ENCODE measurements around the gene NPSR1. TPM values are rescaled to one million over a fixed set of nuclear protein-coding genes. Genes with fewer than 3 reads are reported as not detected.

NPSR1 gene
- total and polyA plus RNA-seq, 4 donors = not detected

DNA sequence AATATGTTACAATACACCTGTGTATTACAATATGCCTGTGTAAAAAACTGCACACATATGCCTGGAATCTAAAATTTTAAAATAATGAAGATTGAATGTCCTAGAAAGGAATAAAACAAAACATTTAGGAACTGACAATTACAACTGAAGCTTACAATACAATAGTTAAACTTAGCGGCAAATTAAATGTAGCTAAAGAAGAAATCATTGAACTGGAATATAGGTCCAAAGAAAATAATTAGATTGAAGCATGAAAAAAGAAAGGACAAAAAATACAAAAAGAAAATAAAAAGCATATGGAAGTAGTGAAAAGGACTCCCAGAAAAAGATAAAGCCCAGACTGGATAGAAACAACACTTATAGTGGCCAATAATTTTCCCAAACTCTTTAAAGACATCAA is 38.4 kb downstream of the NPSR1 start:
- Histone ChIP-seq H3K4me3 (ENCODE audit: low read length in 2 of 2) (no peak overlapping the region), H3K27ac (ENCODE audit: low read depth in 1 of 2, low read length in 2 of 2) (no peak overlapping the region), H3K36me3 (ENCODE audit: control insufficient read depth in 1 of 2, insufficient read depth in 2 of 2, low read length in 1 of 2) (no peaks in the 10 kb centered on the region), H3K27me3 (ENCODE audit: control insufficient read depth in 1 of 2, insufficient read depth in 2 of 2, low read length in 1 of 2) (no peaks in the 10 kb centered on the region), H3K9me3 (ENCODE audit: control insufficient read depth, low read length) (no peaks in the 10 kb centered on the region), H3K4me1 (ENCODE audit: control insufficient read depth in 1 of 2, insufficient read depth in 2 of 2, low read length in 2 of 2) (no peaks in the 10 kb centered on the region)
- no peak for ATAC-seq (ENCODE audit: low FRiP score)
- 98 to 100% methylated on average over 1 of the region's 1 CpG for WGBS, 2 donors
- intact Hi-C loops (cut with DNase I) = no loop called here
- no peak for DNase-seq

DNA sequence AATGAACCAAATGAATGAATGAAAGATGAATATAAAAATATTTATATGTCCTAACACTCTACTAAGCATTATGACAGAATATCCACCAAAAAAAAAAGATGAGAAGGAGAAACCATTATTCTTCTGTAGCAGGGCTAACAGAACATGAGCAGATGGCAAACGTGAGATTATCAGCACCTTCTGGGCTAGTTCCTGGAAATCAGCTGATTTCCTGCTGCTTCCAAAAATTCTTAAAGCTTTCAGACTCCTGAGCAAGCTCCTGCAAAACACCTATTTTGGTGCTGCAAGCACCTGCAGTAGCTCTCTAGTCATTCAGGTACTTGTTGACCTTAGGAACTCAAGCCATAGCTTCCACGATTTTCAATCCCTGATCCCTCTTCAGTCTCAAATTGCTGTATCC is 51.8 kb downstream of the NPSR1 start:
- DNase-seq = no peak
- Histone ChIP-seq H3K9me3 (ENCODE audit: control insufficient read depth, low read length) (no peaks in the 10 kb centered on the region), H3K4me3 (ENCODE audit: low read length in 2 of 2) (no peak overlapping the region), H3K4me1 (ENCODE audit: control insufficient read depth in 1 of 2, insufficient read depth in 2 of 2, low read length in 2 of 2) (no peaks in the 10 kb centered on the region), H3K27ac (ENCODE audit: low read depth in 1 of 2, low read length in 2 of 2) (no peak overlapping the region), H3K27me3 (ENCODE audit: control insufficient read depth in 1 of 2, insufficient read depth in 2 of 2, low read length in 1 of 2) (no peaks in the 10 kb centered on the region), H3K36me3 (ENCODE audit: control insufficient read depth in 1 of 2, insufficient read depth in 2 of 2, low read length in 1 of 2) (no peaks in the 10 kb centered on the region)
- ATAC-seq (ENCODE audit: low FRiP score) = no peak
- intact Hi-C loops (cut with DNase I) = no loop called here
- 47 to 53% methylated on average over 2 of the region's 2 CpGs for WGBS, 2 donors

DNA sequence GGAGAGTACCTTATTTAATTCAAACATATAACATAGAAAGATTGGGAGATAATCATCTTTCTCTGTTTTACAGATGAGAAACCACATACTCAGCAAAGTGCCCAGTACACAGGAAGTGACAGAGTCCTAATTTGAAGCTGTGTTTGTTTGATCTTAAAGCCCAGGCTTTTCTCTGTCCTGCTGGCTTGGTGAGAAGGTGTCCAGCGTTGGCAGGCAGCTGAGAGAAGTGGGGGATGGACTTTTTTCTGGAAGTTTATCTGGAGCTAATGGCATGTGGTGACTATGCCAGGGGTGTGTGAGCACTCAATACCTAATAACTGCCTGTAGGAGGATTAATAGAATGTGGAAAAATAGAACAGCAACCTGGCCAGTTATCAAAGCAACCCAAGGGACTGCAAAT is 60.8 kb downstream of the NPSR1 start:
- 7 to 11% methylated on average over 1 of the region's 1 CpG for WGBS, 2 donors

DNA sequence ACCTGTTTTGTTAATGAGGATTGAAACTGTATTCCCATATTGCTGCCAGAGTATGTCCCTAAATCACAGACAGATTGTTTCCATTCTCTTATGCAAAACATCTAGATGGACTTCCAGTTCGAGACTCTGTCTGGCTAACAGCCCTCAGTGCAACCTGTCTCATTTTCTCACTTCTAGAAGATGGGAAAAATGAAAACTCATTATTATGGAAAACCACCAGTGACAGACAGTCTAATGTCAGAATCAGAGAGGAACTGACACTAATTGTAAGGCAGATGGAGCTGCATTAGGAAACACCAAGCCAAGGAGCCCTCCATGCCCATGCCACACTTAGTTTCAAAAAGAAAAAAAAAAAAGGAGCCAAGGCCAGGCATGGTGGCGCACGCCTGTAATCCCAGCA is 61.6 kb downstream of the NPSR1 start:
- ATAC-seq (ENCODE audit: low FRiP score) = no peak
- H3K36me3 ChIP-seq (ENCODE audit: control insufficient read depth in 1 of 2, insufficient read depth in 2 of 2, low read length in 1 of 2) = no peaks in the 10 kb centered on the region
- intact Hi-C loops (cut with DNase I) = no loop called here
- H3K4me1 ChIP-seq (ENCODE audit: control insufficient read depth in 1 of 2, insufficient read depth in 2 of 2, low read length in 2 of 2) = no peaks in the 10 kb centered on the region
- 80 to 82% methylated on average over 3 of the region's 3 CpGs for WGBS, 2 donors
- no peak overlapping the region for H3K4me3 ChIP-seq (ENCODE audit: low read length in 2 of 2)
- no peaks in the 10 kb centered on the region for H3K27me3 ChIP-seq (ENCODE audit: control insufficient read depth in 1 of 2, insufficient read depth in 2 of 2, low read length in 1 of 2)
- DNase-seq = no peak
- no peak overlapping the region for H3K27ac ChIP-seq (ENCODE audit: low read depth in 1 of 2, low read length in 2 of 2)
- no peaks in the 10 kb centered on the region for H3K9me3 ChIP-seq (ENCODE audit: control insufficient read depth, low read length)

More for the DNA sequence above, 60.8 kb downstream of the NPSR1 start:
- H3K4me1 ChIP-seq (ENCODE audit: control insufficient read depth in 1 of 2, insufficient read depth in 2 of 2, low read length in 2 of 2) = no peaks in the 10 kb centered on the region
- H3K27ac ChIP-seq (ENCODE audit: low read depth in 1 of 2, low read length in 2 of 2) = no peak overlapping the region
- ATAC-seq (ENCODE audit: low FRiP score) (no peak), DNase-seq (no peak)
- H3K4me3 ChIP-seq (ENCODE audit: low read length in 2 of 2) = no peak overlapping the region
- no peaks in the 10 kb centered on the region for H3K36me3 ChIP-seq (ENCODE audit: control insufficient read depth in 1 of 2, insufficient read depth in 2 of 2, low read length in 1 of 2)
- intact Hi-C loops (cut with DNase I) = no loop called here
- H3K27me3 ChIP-seq (ENCODE audit: control insufficient read depth in 1 of 2, insufficient read depth in 2 of 2, low read length in 1 of 2) = no peaks in the 10 kb centered on the region
- no peaks in the 10 kb centered on the region for H3K9me3 ChIP-seq (ENCODE audit: control insufficient read depth, low read length)

DNA sequence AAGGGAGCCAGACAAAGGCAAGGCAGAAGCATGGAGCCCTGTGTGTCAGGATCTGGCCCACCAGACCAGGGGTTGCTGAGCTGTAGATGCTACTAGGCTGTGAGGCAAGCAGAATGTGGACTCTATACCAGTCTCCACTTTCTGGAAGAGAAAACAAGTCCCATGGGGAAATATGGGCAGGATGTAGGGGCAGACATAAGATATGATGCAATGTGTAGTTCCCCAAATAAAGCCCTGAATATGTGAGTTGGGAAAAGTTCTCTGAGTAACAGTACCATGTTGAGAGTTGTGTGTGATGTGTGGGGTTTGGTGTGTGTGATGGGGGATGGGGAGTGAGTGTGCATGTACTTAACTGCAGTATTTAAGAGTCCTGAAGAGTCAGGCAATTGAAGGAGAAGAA is 62.3 kb downstream of the NPSR1 start:
- ATAC-seq (ENCODE audit: low FRiP score) (no peak), DNase-seq (no peak)
- Histone ChIP-seq H3K27ac (ENCODE audit: low read depth in 1 of 2, low read length in 2 of 2) (no peak overlapping the region), H3K27me3 (ENCODE audit: control insufficient read depth in 1 of 2, insufficient read depth in 2 of 2, low read length in 1 of 2) (no peaks in the 10 kb centered on the region), H3K9me3 (ENCODE audit: control insufficient read depth, low read length) (no peaks in the 10 kb centered on the region), H3K36me3 (ENCODE audit: control insufficient read depth in 1 of 2, insufficient read depth in 2 of 2, low read length in 1 of 2) (no peaks in the 10 kb centered on the region), H3K4me1 (ENCODE audit: control insufficient read depth in 1 of 2, insufficient read depth in 2 of 2, low read length in 2 of 2) (no peaks in the 10 kb centered on the region), H3K4me3 (ENCODE audit: low read length in 2 of 2) (no peak overlapping the region)
- intact Hi-C loops (cut with DNase I) = no loop called here

DNA sequence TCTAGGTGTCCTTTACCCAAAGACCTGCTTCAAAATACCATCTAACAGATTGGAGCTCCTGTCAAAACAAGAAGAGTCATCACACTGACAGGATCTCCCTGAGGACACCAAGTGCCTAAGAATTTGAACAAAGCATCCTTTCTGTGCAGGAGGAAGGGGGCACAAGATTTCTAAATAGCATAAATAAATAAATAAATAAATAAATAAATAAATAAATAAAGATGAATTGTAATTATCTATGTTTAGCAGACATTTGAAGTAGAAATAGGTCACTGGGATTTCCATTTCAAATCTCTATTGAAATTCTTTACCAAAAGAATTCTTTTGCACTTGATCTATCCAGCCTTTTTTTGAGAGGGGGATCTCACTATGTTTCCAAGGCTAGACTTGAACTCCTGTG is 65.3 kb downstream of the NPSR1 start:
- intact Hi-C loops (cut with DNase I) = no loop called here
- Histone ChIP-seq H3K27me3 (ENCODE audit: control insufficient read depth in 1 of 2, insufficient read depth in 2 of 2, low read length in 1 of 2) (no peaks in the 10 kb centered on the region), H3K4me3 (ENCODE audit: low read length in 2 of 2) (no peak overlapping the region), H3K36me3 (ENCODE audit: control insufficient read depth in 1 of 2, insufficient read depth in 2 of 2, low read length in 1 of 2) (no peaks in the 10 kb centered on the region), H3K27ac (ENCODE audit: low read depth in 1 of 2, low read length in 2 of 2) (no peak overlapping the region), H3K9me3 (ENCODE audit: control insufficient read depth, low read length) (no peaks in the 10 kb centered on the region), H3K4me1 (ENCODE audit: control insufficient read depth in 1 of 2, insufficient read depth in 2 of 2, low read length in 2 of 2) (no peaks in the 10 kb centered on the region)
- ATAC-seq (ENCODE audit: low FRiP score) (no peak), DNase-seq (no peak)

DNA sequence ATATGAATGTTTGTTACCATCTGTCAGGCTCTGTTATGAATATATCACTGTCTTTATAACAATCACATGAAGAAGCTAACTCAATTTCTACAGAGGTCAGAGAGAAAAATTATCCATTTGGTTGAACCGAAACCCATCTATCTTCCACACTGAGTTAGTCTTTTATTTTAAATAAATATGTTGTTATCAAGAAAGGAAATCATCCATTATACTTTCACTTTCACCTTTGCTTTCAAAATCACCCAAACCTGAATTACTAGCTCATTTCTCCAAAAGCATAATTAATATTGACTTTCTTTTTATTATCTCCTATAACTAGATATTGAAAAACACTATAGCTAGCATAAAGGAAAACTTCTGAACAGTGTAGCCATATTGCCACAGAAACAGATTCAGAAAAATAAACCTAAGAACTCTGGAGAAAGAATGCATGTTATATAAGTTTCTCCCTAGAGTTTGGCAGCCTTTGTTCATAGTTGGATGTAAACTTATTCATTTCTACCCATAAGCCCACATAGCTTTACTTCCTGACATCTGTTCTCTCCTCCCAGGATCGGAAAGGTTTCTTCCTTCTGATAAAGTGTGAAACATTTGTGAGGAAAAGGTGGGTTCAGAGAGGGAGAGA is 66.0 kb downstream of the NPSR1 start:
- WGBS, 2 donors = 52 to 55% methylated on average over 2 of the region's 2 CpGs

DNA sequence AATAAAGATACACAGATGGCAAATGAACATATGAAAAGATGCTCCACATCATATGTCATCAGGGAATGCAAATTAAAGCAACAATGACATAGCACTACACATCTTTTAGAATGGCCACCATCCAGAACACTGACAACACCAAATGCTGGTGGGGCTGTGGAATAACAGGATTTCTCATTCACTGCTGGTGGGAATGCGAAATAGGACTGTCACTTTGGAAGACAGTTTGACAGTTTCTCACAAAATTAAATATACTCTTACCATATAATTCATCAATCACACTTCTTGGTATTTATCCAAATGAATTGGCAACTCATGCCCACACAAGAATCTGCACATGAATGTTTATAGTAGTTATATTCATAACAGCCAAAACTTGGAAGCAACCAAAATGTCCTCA is 68.2 kb downstream of the NPSR1 start:
- no peaks in the 10 kb centered on the region for H3K4me1 ChIP-seq (ENCODE audit: control insufficient read depth in 1 of 2, insufficient read depth in 2 of 2, low read length in 2 of 2)
- intact Hi-C loops (cut with DNase I) = no loop called here
- DNase-seq (no peak), ATAC-seq (ENCODE audit: low FRiP score) (no peak)
- H3K27me3 ChIP-seq (ENCODE audit: control insufficient read depth in 1 of 2, insufficient read depth in 2 of 2, low read length in 1 of 2) = no peaks in the 10 kb centered on the region
- H3K9me3 ChIP-seq (ENCODE audit: control insufficient read depth, low read length) = no peaks in the 10 kb centered on the region
- H3K36me3 ChIP-seq (ENCODE audit: control insufficient read depth in 1 of 2, insufficient read depth in 2 of 2, low read length in 1 of 2) = no peaks in the 10 kb centered on the region
- H3K4me3 ChIP-seq (ENCODE audit: low read length in 2 of 2) = no peak overlapping the region
- 73 to 88% methylated on average over 1 of the region's 1 CpG for WGBS, 2 donors
- H3K27ac ChIP-seq (ENCODE audit: low read depth in 1 of 2, low read length in 2 of 2) = no peak overlapping the region

More for the DNA sequence above, 66.0 kb downstream of the NPSR1 start:
- intact Hi-C loops (cut with DNase I) = no loop called here
- Histone ChIP-seq H3K27ac (ENCODE audit: low read depth in 1 of 2, low read length in 2 of 2) (no peak overlapping the region), H3K36me3 (ENCODE audit: control insufficient read depth in 1 of 2, insufficient read depth in 2 of 2, low read length in 1 of 2) (no peaks in the 10 kb centered on the region), H3K4me1 (ENCODE audit: control insufficient read depth in 1 of 2, insufficient read depth in 2 of 2, low read length in 2 of 2) (no peaks in the 10 kb centered on the region), H3K27me3 (ENCODE audit: control insufficient read depth in 1 of 2, insufficient read depth in 2 of 2, low read length in 1 of 2) (no peaks in the 10 kb centered on the region), H3K4me3 (ENCODE audit: low read length in 2 of 2) (no peak overlapping the region), H3K9me3 (ENCODE audit: control insufficient read depth, low read length) (no peaks in the 10 kb centered on the region)
- DNase-seq (no peak), ATAC-seq (ENCODE audit: low FRiP score) (no peak)

DNA sequence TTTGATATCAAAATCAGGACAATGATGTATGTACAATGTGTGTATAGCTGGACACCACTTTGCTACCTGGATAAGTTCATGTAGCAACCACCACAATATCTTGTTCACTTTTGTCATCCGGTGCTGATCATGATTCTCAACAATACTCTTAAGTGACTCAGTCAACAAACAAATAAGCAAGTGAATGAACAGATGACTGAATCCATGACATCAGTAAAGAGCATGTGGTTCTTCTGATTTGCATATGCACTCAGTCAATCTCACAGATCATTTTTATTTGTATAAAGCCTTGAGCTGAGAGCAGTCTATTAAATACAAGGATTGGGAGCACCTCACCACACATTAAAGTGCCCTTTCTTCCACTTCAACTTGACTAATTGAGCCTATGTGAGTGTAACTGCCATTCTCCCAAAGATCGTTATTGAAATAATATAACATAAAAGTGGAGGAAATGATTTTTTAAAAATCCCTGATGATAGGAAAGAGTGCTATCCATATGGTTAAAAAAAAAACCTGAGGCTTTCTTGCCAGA is 69.5 kb downstream of the NPSR1 start:
- no peaks in the 10 kb centered on the region for H3K9me3 ChIP-seq (ENCODE audit: control insufficient read depth, low read length)
- 87 to 90% methylated on average over 2 of the region's 2 CpGs for WGBS, 2 donors
- no peaks in the 10 kb centered on the region for H3K4me1 ChIP-seq (ENCODE audit: control insufficient read depth in 1 of 2, insufficient read depth in 2 of 2, low read length in 2 of 2)
- ATAC-seq (ENCODE audit: low FRiP score) (no peak), DNase-seq (no peak)
- H3K27ac ChIP-seq (ENCODE audit: low read depth in 1 of 2, low read length in 2 of 2) = no peak overlapping the region
- no peak overlapping the region for H3K4me3 ChIP-seq (ENCODE audit: low read length in 2 of 2)
- no peaks in the 10 kb centered on the region for H3K27me3 ChIP-seq (ENCODE audit: control insufficient read depth in 1 of 2, insufficient read depth in 2 of 2, low read length in 1 of 2)
- H3K36me3 ChIP-seq (ENCODE audit: control insufficient read depth in 1 of 2, insufficient read depth in 2 of 2, low read length in 1 of 2) = no peaks in the 10 kb centered on the region
- intact Hi-C loops (cut with DNase I) = no loop called here
